Measurements from ENCODE around the gene NOL7.

NOL7 gene

GRCh38 chr6:13590574-13591153, 24.5 kb upstream of the NOL7 start:
- Histone ChIP-seq H4K20me1 (ENCODE audit: insufficient read depth, low read length) (no peaks in the 10 kb centered on the region), H3K4me1 (ENCODE audit: low read length) (no peaks in the 10 kb centered on the region), H3K79me2 (ENCODE audit: low read length) (no peaks in the 10 kb centered on the region), H2AFZ (ENCODE audit: low read depth, low read length) (no peak overlapping the region), H3K9me3 (ENCODE audit: insufficient read depth, low read length) (no peaks in the 10 kb centered on the region), H3K27ac (ENCODE audit: low read length) (no peak overlapping the region), H3K9ac (ENCODE audit: low read length) (no peak overlapping the region), H3K27me3 (ENCODE audit: low read depth, low read length) (no peaks in the 10 kb centered on the region), H3K36me3 (replicated peaks; ENCODE audit: low read depth, low read length) (no peaks in the 10 kb centered on the region), H3K4me3 (ENCODE audit: low read length) (no peak overlapping the region), H3K4me2 (ENCODE audit: low read length) (no peak overlapping the region)
- TF ChIP-seq, protein P1, sequence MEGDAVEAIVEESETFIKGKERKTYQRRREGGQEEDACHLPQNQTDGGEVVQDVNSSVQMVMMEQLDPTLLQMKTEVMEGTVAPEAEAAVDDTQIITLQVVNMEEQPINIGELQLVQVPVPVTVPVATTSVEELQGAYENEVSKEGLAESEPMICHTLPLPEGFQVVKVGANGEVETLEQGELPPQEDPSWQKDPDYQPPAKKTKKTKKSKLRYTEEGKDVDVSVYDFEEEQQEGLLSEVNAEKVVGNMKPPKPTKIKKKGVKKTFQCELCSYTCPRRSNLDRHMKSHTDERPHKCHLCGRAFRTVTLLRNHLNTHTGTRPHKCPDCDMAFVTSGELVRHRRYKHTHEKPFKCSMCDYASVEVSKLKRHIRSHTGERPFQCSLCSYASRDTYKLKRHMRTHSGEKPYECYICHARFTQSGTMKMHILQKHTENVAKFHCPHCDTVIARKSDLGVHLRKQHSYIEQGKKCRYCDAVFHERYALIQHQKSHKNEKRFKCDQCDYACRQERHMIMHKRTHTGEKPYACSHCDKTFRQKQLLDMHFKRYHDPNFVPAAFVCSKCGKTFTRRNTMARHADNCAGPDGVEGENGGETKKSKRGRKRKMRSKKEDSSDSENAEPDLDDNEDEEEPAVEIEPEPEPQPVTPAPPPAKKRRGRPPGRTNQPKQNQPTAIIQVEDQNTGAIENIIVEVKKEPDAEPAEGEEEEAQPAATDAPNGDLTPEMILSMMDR (IDR thresholded peaks at IDR 0.05; ENCODE audit: low read depth, low read length), result no peak
- no peak for TF ChIP-seq EZH2phosphoT487 (IDR thresholded peaks at IDR 0.05; ENCODE audit: low read depth)

DNA sequence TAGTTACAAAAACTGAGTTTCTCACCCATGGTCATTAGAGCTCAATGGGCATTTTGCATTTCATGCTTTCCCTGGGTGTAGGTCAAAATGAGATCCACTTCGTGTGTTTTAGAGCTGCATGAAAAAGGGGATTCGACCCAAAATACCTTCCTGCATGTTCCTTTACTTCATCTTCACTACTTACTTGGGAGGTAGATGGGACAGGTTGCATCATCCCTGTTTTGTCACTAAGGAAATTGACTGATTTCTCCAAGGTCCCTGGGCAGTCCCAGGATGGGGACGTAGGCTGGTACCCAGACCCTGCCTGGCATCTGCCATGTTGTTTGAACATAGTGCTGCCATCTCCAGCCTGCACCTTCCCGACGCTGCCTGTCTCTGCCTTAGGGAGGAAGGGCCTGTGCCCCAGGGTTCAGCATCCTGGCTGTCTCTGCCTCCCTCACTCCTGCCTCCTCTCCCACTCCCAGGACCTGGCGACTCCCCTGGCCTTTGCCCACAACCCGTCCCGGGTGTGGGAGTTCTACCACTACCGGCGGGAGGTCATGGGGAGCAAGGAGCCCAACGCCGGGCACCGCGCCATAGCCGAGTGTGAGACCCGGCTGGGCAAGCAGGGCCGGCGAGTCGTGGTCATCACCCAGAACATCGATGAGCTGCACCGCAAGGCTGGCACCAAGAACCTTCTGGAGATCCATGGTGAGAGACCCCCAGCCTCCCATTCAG, 23.8 kb upstream of the NOL7 start:
- Histone ChIP-seq H3K9ac (ENCODE audit: low read length) (no peak overlapping the region), H3K79me2 (ENCODE audit: low read length) (no peaks in the 10 kb centered on the region), H2AFZ (ENCODE audit: low read depth, low read length) (no peak overlapping the region), H3K4me1 (ENCODE audit: low read length) (no peaks in the 10 kb centered on the region), H3K4me2 (ENCODE audit: low read length) (no peak overlapping the region), H4K20me1 (ENCODE audit: insufficient read depth, low read length) (no peaks in the 10 kb centered on the region), H3K27me3 (ENCODE audit: low read depth, low read length) (no peaks in the 10 kb centered on the region), H3K27ac (ENCODE audit: low read length) (no peak overlapping the region), H3K9me3 (ENCODE audit: insufficient read depth, low read length) (no peaks in the 10 kb centered on the region), H3K4me3 (ENCODE audit: low read length) (no peak overlapping the region), H3K36me3 (replicated peaks; ENCODE audit: low read depth, low read length) (no peaks in the 10 kb centered on the region)
- TF ChIP-seq EZH2phosphoT487 (IDR thresholded peaks at IDR 0.05; ENCODE audit: low read depth), result no peak
- TF ChIP-seq, protein P1 (IDR thresholded peaks at IDR 0.05; ENCODE audit: low read depth, low read length), result no peak

GRCh38 chr6:13593103-13593502, 22.0 kb upstream of the NOL7 start:
- Histone ChIP-seq H3K79me2 (ENCODE audit: low read length) (no peaks in the 10 kb centered on the region), H3K4me3 (ENCODE audit: low read length) (no peak overlapping the region), H3K9ac (ENCODE audit: low read length) (no peak overlapping the region), H3K4me2 (ENCODE audit: low read length) (no peak overlapping the region), H3K4me1 (ENCODE audit: low read length) (no peaks in the 10 kb centered on the region), H3K27ac (ENCODE audit: low read length) (no peak overlapping the region), H3K9me3 (ENCODE audit: insufficient read depth, low read length) (no peaks in the 10 kb centered on the region), H3K36me3 (replicated peaks; ENCODE audit: low read depth, low read length) (no peaks in the 10 kb centered on the region), H3K27me3 (ENCODE audit: low read depth, low read length) (no peaks in the 10 kb centered on the region), H4K20me1 (ENCODE audit: insufficient read depth, low read length) (no peaks in the 10 kb centered on the region), H2AFZ (ENCODE audit: low read depth, low read length) (no peak overlapping the region)
- TF ChIP-seq, protein P1 (IDR thresholded peaks at IDR 0.05; ENCODE audit: low read depth, low read length), result no peak
- TF ChIP-seq EZH2phosphoT487 (IDR thresholded peaks at IDR 0.05; ENCODE audit: low read depth), result no peak

DNA sequence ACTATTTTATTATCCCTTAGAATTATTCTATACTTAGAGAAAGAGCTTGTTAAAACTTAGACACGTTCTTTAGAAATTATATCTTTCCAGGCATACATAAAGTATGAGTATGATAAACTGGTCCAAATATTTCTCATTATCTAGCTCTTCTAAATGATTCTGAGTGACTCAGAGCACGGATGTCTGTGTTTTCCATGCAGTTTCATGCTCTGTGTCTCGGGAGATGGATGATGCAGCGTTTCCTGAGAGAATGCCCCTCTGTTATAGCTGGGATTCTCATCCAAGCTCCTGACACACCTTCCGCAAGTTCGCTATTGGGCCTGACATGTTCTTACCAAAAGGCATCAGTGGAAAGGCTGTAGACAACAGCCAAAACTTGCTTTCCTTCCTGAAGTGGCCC, 21.4 kb upstream of the NOL7 start:
- H4K20me1 ChIP-seq (ENCODE audit: insufficient read depth, low read length), result no peaks in the 10 kb centered on the region
- no peaks in the 10 kb centered on the region for H3K4me1 ChIP-seq (ENCODE audit: low read length)
- no peaks in the 10 kb centered on the region for H3K36me3 ChIP-seq (replicated peaks; ENCODE audit: low read depth, low read length)
- no peak overlapping the region for H2AFZ ChIP-seq (ENCODE audit: low read depth, low read length)
- H3K9me3 ChIP-seq (ENCODE audit: insufficient read depth, low read length), result no peaks in the 10 kb centered on the region
- no peak overlapping the region for H3K4me2 ChIP-seq (ENCODE audit: low read length)
- no peaks in the 10 kb centered on the region for H3K27me3 ChIP-seq (ENCODE audit: low read depth, low read length)
- no peak for TF ChIP-seq EZH2phosphoT487 (IDR thresholded peaks at IDR 0.05; ENCODE audit: low read depth)
- TF ChIP-seq, protein P1 (IDR thresholded peaks at IDR 0.05; ENCODE audit: low read depth, low read length), result no peak
- no peak overlapping the region for H3K4me3 ChIP-seq (ENCODE audit: low read length)
- H3K9ac ChIP-seq (ENCODE audit: low read length), result no peak overlapping the region
- H3K79me2 ChIP-seq (ENCODE audit: low read length), result no peaks in the 10 kb centered on the region
- H3K27ac ChIP-seq (ENCODE audit: low read length), result no peak overlapping the region

Data from OCI-LY3 (cell line).